ENCODE results near the gene IP6K2. TPM values are rescaled to one million over a fixed set of nuclear protein-coding genes. Genes with fewer than 3 reads are reported as not detected.

Gene IP6K2
- total and polyA plus RNA-seq, 2 of the 13 experiments (the other 11 are each of a cell fraction or from before 2014, with no cell fraction given), result 85.5 to 112 TPM

GRCh38 chr3:48739617-48739954 is 22.6 kb upstream of the IP6K2 start:
- no peak overlapping the region for H2AFZ ChIP-seq (ENCODE audit: low read length)
- no peaks in the 10 kb centered on the region for H3K36me3 ChIP-seq (replicated peaks in 1 of 2; ENCODE audit: control insufficient read depth in 1 of 2, insufficient read depth in 2 of 2, low read length in 2 of 2)
- peak overlapping the region; percentile 79 for H3K27ac ChIP-seq (ENCODE audit: extremely low read length, insufficient read depth, low read length)
- H3K9ac ChIP-seq (ENCODE audit: insufficient read depth, low read depth, low read length), result peak overlapping the region; percentile 66
- H3K4me1 ChIP-seq (ENCODE audit: insufficient read depth, low read length), result peaks cover 56% of the 10 kb centered on the region
- H3K4me2 ChIP-seq (ENCODE audit: low read depth, low read length), result peak overlapping the region; percentile 99
- DNase-seq (ENCODE audit: low spot score), result no peak
- intact Hi-C loops (cut with micrococcal nuclease; ENCODE audit: unreplicated experiment), result no loop called here
- CTCF ChIA-PET (ENCODE audit: low intra/inter-chr PET ratio, low total read pairs), result no interaction called here
- no peaks in the 10 kb centered on the region for H3K9me3 ChIP-seq (ENCODE audit: low read length)
- BruUV-seq (replicated peaks), result no TSS peak
- FAIRE-seq, result no peak
- POLR2A ChIA-PET, result interaction anchor here (0.9 to 3.2 kb wide), 19 partner anchors 9 to 393 kb away, joined by 3 to 59 read pairs (median 7); partner anchors contain the start of genes ARIH2, IMPDH2, IP6K2 and LAMB2
- in situ Hi-C loops (cut with HindIII; ENCODE audit: extremely low pct_ligation_motif_present, low pct_unique_long_range_greater_than_20kb), result no loop called here
- WGBS (ENCODE audit: low lambda C conversion rate), result 14% methylated on average over 1 of the region's 6 CpGs
- peak overlapping the region; percentile 45 to 65 (median 53); a peak in 5 of 6 replicates for H3K4me3 ChIP-seq (replicated peaks in 1 of 3; ENCODE audit: insufficient read depth in 1 of 3, low read depth in 2 of 3, low read length in 3 of 3)
- ATAC-seq, result peak; percentile 45
- H4K20me1 ChIP-seq (ENCODE audit: insufficient read depth, low read length), result no peaks in the 10 kb centered on the region
- H3K79me2 ChIP-seq (ENCODE audit: insufficient read depth, low read length), result no peaks in the 10 kb centered on the region
- no peaks in the 10 kb centered on the region for H3K27me3 ChIP-seq (ENCODE audit: control insufficient read depth in 1 of 2, insufficient read depth in 2 of 2, low read length in 2 of 2)
- TF ChIP-seq ZFP1 (CRISPR knock-in tag; IDR thresholded peaks at IDR 0.05) (no peak), ZNF839 (CRISPR knock-in tag; IDR thresholded peaks at IDR 0.05; ENCODE audit: borderline replicate concordance) (no peak), SOX13 (IDR thresholded peaks at IDR 0.05) (no peak), SOX13 (CRISPR knock-in tag; conservative IDR thresholded peaks at IDR 0.05 in 1 of 2, IDR thresholded peaks at IDR 0.05 in 1 of 2) (no peak), MLXIP (CRISPR knock-in tag; IDR thresholded peaks at IDR 0.05; ENCODE audit: borderline replicate concordance) (no peak), ZNF552 (CRISPR knock-in tag; IDR thresholded peaks at IDR 0.05; ENCODE audit: borderline replicate concordance) (no peak), DNMT1 (CRISPR knock-in tag; IDR thresholded peaks at IDR 0.05) (0 out of 2 replicates have a peak, but pooled peaks have one; percentile 21), FOXJ3 (CRISPR knock-in tag; IDR thresholded peaks at IDR 0.05; ENCODE audit: borderline replicate concordance) (no peak), ZNF546 (CRISPR knock-in tag; conservative IDR thresholded peaks at IDR 0.05) (no peak), HCFC1 (IDR thresholded peaks at IDR 0.05; ENCODE audit: low read depth, low read length) (no peak), REPIN1 (CRISPR knock-in tag; IDR thresholded peaks at IDR 0.05; ENCODE audit: borderline replicate concordance, low read depth) (no peak), ZNF607 (CRISPR knock-in tag; IDR thresholded peaks at IDR 0.05; ENCODE audit: borderline replicate concordance) (no peak), TRIM24 (CRISPR knock-in tag; IDR thresholded peaks at IDR 0.05) (no peak), ZNF598 (CRISPR knock-in tag; IDR thresholded peaks at IDR 0.05; ENCODE audit: borderline replicate concordance) (no peak)
- TF ChIP-seq, protein P1, sequence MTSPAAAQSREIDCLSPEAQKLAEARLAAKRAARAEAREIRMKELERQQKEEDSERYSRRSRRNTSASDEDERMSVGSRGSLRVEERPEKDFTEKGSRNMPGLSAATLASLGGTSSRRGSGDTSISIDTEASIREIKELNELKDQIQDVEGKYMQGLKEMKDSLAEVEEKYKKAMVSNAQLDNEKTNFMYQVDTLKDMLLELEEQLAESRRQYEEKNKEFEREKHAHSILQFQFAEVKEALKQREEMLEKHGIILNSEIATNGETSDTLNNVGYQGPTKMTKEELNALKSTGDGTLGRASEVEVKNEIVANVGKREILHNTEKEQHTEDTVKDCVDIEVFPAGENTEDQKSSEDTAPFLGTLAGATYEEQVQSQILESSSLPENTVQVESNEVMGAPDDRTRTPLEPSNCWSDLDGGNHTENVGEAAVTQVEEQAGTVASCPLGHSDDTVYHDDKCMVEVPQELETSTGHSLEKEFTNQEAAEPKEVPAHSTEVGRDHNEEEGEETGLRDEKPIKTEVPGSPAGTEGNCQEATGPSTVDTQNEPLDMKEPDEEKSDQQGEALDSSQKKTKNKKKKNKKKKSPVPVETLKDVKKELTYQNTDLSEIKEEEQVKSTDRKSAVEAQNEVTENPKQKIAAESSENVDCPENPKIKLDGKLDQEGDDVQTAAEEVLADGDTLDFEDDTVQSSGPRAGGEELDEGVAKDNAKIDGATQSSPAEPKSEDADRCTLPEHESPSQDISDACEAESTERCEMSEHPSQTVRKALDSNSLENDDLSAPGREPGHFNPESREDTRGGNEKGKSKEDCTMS (CRISPR knock-in tag; conservative IDR thresholded peaks at IDR 0.05), result no peak
- TF ChIP-seq, protein P2, sequence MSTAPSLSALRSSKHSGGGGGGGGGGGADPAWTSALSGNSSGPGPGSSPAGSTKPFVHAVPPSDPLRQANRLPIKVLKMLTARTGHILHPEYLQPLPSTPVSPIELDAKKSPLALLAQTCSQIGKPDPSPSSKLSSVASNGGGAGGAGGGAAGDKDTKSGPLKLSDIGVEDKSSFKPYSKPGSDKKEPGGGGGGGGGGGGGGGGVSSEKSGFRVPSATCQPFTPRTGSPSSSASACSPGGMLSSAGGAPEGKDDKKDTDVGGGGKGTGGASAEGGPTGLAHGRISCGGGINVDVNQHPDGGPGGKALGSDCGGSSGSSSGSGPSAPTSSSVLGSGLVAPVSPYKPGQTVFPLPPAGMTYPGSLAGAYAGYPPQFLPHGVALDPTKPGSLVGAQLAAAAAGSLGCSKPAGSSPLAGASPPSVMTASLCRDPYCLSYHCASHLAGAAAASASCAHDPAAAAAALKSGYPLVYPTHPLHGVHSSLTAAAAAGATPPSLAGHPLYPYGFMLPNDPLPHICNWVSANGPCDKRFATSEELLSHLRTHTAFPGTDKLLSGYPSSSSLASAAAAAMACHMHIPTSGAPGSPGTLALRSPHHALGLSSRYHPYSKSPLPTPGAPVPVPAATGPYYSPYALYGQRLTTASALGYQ (CRISPR knock-in tag; IDR thresholded peaks at IDR 0.05), result no peak
- TF ChIP-seq, protein P3, sequence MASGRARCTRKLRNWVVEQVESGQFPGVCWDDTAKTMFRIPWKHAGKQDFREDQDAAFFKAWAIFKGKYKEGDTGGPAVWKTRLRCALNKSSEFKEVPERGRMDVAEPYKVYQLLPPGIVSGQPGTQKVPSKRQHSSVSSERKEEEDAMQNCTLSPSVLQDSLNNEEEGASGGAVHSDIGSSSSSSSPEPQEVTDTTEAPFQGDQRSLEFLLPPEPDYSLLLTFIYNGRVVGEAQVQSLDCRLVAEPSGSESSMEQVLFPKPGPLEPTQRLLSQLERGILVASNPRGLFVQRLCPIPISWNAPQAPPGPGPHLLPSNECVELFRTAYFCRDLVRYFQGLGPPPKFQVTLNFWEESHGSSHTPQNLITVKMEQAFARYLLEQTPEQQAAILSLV (CRISPR knock-in tag; IDR thresholded peaks at IDR 0.05; ENCODE audit: borderline replicate concordance), result peak; percentile 23; the same call in 1 of the 2 replicates

Data from HepG2 (cell line).